Activated CD8-positive, alpha-beta memory T cell treated with anti-CD3 and anti-CD28 coated beads, Interleukin-2, amount 50 U/mL, for 24 hours (primary cell): ENCODE measurements around the gene DLG2.
"Not testable (repeated sequence)": the region's sequence is repeated elsewhere in the genome, so short reads cannot be mapped to it uniquely, and the experiment has no call there.

Experiments used
- DNase-seq: peaks from one replicate; pipeline ENCODE4 v3.0.0-alpha.2; 2020; ENCODE audit errors: extremely low read depth

DLG2 gene

GRCh38 chr11:84383576-84383975 is 1243.6 kb downstream of the DLG2 start:
- DNase-seq, result no peak

GRCh38 chr11:84381666-84382065 is 1245.5 kb downstream of the DLG2 start:
- no peak for DNase-seq

- no peak for DNase-seq
These were observed 1254.7 kb downstream of the DLG2 start for GRCh38 chr11:84372381-84372950.

GRCh38 chr11:84358034-84358433 is 1269.1 kb downstream of the DLG2 start:
- DNase-seq, result no peak

GRCh38 chr11:84355911-84356310 is 1271.2 kb downstream of the DLG2 start:
- DNase-seq, result no peak

GRCh38 chr11:84345597-84345996 is 1281.5 kb downstream of the DLG2 start:
- DNase-seq, result no peak

GRCh38 chr11:84345027-84345426 is 1282.1 kb downstream of the DLG2 start:
- DNase-seq, result no peak

GRCh38 chr11:84339796-84340195 is 1287.3 kb downstream of the DLG2 start:
- DNase-seq, result no peak

GRCh38 chr11:84333221-84333620 is 1293.9 kb downstream of the DLG2 start:
- no peak for DNase-seq

GRCh38 chr11:84322211-84322610 is 1304.9 kb downstream of the DLG2 start:
- no peak for DNase-seq

GRCh38 chr11:84319863-84320262 is 1307.3 kb downstream of the DLG2 start:
- no peak for DNase-seq

- DNase-seq, result no peak
These were observed 1310.1 kb downstream of the DLG2 start for GRCh38 chr11:84316866-84317555.

GRCh38 chr11:84313830-84314359 is 1313.2 kb downstream of the DLG2 start:
- no peak for DNase-seq

GRCh38 chr11:84310268-84310667 is 1316.9 kb downstream of the DLG2 start:
- DNase-seq, result no peak

- not testable (repeated sequence) for DNase-seq
These were observed 1318.7 kb downstream of the DLG2 start for GRCh38 chr11:84308491-84308890.

GRCh38 chr11:84300092-84300491 is 1327.1 kb downstream of the DLG2 start:
- DNase-seq, result no peak

GRCh38 chr11:84297570-84297969 is 1329.6 kb downstream of the DLG2 start:
- DNase-seq, result no peak

GRCh38 chr11:84295815-84296214 is 1331.3 kb downstream of the DLG2 start:
- DNase-seq, result no peak

GRCh38 chr11:84292955-84293354 is 1334.2 kb downstream of the DLG2 start:
- no peak for DNase-seq

GRCh38 chr11:84292006-84292405 is 1335.1 kb downstream of the DLG2 start:
- no peak for DNase-seq

- DNase-seq, result no peak
These were observed 1336.5 kb downstream of the DLG2 start for GRCh38 chr11:84290647-84291046.

- no peak for DNase-seq
These were observed 1337.7 kb downstream of the DLG2 start for GRCh38 chr11:84289381-84289906.

- no peak for DNase-seq
These were observed 1353.6 kb downstream of the DLG2 start for GRCh38 chr11:84273541-84273940.
